Activated T-cell treated with anti-CD3 and anti-CD28 coated beads, Interleukin-2, amount 50 U/mL, for 48 hours (primary cell): ENCODE measurements around the gene NFX1.
"Not testable (repeated sequence)": the region's sequence is repeated elsewhere in the genome, so short reads cannot be mapped to it uniquely, and the experiment has no call there.

Experiments
- DNase-seq, 2 experiments: peaks; one replicate each; pipeline ENCODE4 v3.0.0-alpha.2; 2020

NFX1 gene

DNA sequence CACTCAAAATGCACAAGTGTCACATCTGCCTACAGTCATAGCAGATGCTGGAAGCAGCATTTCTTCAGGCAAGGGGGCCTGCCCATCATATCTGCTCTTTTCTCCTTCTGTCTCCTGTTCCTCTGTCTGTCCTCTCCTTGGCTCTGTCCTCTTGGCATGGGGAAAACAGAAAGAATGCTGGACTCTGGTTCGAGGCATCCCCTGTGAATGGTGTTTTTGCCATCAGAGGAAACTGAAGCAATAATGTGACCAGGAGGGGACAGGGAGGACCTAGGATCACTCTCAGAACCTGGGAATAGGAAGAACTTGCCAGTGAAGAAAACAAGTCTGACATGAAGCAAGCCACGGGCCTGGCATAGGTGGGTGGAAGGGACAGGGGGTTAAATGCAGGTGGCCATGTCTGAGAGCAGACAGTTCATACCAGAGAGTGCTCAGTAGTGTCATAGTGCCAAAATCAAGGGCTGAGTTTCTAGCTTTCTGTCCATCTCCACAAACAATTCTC, 76.7 kb downstream of the NFX1 start:
- no peak for DNase-seq

DNA sequence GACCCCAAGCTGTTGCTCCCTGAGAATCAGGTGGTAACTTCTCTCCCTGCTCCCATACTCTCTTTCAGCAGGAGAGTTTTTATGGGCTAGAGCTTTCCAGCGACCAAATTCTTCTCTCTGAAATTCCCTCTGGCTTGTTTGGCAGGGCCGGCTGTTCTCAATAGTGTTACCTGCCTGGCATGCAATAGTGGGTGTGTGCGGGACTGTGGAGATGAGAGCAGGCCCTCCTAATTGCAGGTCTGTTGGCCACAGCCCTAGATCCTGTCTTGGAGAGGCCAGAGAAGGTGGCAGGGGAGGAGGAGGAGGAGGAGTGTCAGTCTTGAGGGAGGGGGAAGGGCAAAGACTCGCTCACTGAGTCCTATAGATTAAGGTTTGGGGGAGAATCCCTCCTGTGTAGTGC, 82.6 kb downstream of the NFX1 start:
- DNase-seq = no peak

DNA sequence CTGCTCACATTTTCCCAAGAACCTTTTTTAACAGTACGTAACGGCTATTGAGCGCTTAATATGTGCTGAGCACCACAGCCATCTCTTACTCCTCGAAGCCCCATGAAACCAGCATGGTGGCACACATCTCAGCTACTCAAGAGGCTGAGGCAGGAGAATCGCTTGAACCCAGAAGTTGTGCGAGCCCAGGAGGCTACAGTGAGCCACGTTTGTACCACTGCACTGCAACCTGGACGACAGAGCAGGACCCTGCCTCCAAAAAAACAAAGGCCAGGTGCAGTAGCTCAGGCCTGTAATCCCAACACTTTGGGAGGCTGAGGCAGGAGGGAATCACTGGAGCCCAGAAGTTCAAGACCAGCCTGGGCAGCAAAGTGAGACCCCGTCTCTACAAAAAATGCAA, 83.9 kb downstream of the NFX1 start:
- DNase-seq = no peak

DNA sequence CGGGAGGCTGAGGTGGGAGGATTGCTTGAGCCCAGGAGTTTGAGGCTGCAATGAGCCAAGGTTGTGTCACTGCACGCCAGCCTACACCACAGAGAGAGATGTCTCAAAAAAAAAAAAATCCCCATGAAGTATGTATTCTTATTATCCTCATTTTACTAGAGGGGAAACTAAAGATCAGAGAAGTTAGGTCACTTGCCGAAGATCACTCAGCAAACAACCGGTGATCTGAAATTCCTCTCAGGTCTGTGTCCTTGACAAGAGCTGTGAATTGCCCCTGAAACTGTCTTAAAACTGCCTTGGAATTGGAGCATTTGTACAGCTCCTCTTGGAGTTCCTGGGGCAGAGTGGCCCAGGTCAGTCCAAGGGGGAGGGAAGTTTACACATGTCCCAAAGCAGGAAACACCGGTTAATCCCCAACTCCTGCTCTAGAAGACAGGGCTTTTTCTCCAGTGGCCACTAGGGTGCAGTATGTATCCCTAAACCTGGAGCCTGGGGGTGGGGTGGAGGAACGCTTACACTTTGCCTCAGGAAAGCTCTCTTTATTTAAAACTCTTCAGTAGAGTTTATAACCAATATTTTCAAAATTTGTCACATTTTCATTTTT, 84.4 kb downstream of the NFX1 start:
- peak; percentile 72 to 74 for DNase-seq

DNA sequence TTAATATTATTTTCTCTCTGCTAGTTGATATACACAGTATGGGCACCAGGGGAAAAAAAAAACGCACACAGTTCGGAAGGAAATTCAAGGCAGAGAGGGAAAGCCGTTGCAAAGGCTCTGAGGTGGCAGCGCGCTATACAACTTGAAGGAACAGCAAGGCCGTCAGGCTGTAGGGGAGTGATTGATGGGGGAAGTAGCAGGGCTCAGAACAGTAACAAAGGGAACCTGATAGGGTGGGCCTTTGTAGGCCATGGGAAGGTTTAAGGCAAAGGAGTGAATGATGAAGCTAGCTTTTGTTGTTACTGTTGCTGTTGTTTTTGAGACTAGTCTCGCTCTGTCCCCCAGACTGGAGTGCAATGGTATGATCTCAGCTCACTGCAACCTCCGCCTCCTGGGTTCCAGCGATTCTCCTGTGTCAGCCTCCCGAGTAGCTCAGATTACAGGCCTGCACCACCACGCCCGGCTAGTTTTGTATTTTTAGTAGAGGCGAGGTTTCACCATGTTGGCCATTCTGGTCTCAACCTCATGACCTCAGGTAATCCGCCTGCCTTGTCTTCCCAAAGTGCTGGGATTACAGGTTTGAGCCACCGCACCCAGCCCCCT, 85.0 kb downstream of the NFX1 start:
- no peak for DNase-seq

DNA sequence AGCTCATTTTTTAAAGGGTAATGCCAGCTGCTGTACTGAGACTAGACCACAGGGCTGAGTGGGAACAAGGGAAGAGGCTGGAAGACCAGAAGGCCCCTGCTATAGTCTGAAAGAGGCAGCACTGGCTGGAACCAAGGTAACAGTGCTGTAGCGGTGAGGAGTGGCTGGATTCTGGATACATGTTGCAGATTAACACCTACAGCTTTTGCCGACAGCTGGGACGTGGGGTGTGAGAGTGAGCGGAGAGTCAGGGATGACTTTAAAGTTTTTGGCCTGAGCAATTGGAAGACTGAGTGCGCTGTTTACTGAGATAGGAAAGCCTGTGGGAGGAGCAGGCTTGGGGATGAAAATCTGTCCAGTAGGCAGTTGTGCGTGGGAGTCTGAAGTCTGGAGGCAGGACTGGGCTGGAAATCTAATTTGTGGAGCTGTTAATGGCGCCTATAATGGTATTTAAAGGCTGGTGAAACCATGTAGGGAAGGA, 85.6 kb downstream of the NFX1 start:
- DNase-seq = no peak

DNA sequence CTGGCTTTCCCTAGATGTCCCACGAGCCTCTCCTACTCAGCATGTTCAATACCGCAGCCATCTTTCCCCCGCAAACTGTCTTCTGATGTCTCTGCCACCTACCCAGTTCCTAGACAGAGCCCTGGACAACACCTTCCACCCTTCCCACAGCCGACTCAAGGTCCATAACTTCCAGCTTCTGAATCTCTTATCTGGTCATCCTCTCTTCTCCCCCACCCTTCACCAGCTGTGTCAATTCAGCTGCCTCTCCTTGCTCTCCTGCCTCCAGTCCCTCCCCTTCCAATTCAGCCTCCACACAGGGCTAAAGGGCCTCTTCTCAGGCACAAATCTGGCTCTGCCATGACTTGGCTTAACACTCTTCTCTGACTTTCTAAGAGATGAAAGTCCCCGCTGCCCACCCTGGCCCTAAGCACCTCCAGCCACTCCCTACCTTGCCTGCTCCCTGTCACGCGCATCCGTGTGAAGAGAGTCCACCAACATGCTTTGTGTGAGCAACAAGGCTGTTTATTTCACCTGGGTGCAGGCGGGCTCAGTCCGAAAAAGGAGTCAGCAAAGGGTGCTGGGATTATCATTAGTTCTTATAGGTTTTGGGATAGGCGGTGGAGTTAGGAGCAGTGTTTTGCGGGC, 86.9 kb downstream of the NFX1 start:
- DNase-seq = no peak

DNA sequence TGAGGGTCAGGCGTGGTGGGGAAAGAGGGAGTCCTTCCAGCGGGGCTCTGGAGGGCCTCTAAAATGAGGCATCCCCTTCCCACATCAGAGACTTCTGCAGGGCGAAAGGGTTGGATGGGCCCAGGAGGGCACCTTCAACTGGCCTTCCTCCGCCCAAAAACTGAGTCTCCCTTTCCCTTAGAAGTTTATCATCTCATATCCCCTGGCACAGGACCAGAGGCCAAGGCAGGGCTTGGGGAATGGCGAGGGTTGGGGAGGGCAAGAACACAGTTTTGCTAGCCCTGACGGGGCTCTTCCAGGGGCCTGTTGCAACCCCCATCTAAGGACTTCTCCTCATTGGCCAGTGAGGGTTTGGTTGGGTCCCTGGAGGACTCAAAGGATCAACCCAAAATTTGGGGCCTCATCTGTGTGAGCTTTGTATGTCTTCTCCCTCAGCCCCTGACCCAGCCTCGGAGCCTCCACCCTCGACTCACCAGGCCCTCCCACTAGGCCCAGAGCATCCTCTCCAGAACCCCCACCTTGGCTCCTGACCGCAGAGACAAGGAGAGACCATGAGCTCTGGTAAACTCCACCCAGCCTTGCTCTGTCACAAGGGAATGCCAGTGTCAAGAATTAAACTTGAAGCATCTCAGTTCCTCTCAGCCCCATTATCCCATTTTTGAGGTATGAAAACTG, 87.9 kb downstream of the NFX1 start:
- DNase-seq = no peak

DNA sequence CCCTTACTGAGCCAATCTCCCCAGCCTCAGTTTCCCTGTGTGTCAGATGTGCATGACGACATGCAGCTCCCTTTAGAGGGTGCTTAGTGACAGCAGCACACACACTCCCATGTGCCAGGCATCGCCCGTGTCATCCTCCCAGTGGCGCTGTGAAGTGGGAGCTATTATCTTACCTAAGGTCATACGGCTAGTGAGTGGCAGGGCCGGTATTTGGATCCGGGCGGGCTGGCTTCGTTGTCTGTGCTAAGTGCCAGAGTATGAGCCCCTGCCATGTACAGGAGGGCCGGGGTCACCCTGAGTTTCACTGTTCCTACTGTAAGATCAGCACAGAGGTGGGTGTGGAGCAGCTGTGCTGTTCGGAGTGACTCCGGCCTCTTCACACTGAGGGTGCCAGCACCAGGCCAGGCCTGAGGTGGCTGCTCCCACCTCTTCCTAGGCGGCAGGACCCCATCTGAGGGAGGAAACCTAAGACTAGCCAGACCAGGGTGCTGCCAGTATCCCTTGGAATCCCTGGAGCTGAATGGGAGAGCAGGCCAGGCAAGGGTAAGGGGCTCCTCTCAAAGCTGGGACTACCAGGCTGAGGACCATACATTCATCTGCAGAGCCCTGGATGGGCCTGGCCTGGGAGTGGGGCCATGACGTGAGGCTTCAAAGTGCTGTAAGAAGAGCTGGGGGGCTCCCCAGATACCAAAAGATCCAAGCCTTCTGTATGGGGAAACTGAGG, 89.5 kb downstream of the NFX1 start:
- no peak for DNase-seq

DNA sequence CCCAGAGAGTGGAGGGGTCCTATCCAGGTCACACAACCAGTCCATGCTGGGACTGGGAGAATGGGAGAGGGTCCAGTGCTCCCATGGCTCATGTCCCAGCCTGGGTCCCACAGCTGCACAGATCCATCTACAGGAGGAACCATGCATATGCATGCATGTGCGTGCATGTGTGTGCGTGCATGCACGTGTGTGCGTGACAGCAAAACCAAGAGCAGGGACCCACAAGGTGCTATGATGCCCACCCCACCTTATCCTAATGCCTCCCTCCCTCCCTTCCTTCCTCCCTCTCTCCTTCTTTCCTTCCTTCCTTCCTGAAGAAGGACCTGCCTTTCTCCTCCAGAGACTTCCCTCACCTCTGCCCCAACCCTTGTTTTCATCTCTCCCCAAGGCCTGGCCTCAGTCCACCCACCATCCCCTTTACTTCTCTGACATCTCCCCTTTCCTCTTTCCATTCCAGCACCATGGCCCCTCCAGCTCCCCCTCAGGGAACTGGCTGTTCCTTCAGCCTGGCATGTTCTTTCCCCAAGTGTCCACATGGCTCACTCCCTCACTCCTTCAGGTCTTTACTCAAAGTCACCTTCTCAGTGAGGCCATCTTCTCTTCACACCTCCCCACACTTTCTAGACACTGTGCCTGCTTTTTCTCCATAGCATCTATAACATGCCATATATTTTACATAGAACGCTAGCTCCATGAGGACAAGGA, 90.2 kb downstream of the NFX1 start:
- DNase-seq = no peak

DNA sequence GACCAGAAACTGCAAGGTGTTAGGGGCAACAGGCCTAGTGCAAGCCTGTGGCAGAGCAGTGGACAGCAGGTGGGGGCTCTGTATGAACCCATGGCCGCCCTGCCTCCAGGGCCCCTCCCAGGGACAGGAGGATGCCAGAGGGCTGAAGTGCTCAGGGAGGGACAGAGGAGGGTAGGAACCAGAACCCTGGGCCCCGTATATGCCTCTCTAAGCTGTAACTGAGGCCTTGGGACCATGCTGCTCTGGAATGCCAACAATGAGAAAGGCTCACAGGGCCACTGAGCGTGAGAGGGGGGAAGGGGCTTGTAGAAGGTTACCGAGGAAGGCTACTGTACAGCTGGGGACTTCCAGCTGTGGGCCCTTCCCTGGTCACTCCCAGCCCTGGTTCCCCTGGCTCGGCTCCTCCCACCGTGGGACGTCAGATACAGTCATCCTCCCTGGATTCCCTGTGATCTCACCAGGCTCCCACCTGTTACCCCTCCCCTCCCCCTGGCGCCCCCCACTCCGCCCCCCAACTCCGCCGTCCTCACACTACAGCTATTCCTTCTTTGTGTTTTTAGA, 91.0 kb downstream of the NFX1 start:
- DNase-seq = no peak

DNA sequence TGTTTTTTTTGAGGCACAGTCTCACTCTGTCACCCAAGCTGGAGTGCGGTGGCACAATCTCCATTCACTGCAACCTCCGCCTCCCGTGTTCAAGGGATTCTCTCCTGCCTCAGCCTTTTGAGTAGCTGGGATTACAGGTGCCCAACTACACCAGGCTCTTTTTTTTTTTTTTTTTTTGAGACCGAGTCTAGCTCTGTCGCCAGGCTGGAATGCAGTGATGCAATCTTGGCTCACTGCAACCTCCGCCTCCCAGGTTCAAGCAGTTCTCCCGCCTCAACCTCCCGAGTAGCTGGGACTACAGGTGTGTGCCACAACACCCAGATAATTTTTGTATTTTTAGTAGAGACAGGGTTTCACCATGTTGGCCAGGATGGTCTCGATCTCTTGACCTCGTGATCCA, 92.1 kb downstream of the NFX1 start:
- DNase-seq = not testable (repeated sequence)

DNA sequence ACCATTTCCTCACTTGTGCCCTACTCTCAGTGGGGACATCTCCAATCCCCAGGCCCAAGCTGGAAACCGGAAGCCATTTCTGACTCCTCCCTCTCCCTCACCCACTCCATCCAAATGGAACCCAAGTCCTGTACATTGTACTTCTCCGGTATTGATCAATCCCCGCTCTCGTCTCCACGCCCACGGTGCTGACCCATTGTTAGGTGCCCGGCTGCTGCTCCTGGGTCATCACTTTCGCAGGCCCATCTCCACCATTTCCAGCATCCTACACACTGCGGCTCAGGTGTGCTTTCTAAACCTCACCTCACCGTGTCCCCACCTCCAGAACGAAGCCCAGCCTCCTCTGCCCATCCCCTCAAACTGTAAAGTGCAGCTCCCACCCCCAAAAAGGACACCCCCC, 93.1 kb downstream of the NFX1 start:
- DNase-seq = not testable (repeated sequence)

DNA sequence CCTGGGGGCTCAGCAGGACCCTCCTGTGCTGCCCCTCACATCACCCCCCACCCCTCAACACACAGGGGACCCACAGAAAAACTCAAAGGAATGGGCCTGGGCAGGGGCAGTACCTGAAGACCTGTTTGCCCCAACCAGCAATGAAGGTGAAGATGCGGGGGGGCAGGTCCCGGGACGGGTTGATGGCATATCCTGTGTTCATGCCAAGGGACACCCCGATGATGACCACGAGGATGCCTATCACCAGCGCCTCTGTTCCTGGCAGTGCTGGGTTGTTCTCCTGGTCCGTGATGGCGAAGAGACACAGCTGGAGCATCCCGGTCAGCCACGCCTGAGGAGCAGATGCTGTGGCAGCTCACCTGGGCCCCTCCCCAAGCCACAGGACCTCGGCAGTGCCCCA, 95.2 kb downstream of the NFX1 start:
- not testable (repeated sequence) for DNase-seq

DNA sequence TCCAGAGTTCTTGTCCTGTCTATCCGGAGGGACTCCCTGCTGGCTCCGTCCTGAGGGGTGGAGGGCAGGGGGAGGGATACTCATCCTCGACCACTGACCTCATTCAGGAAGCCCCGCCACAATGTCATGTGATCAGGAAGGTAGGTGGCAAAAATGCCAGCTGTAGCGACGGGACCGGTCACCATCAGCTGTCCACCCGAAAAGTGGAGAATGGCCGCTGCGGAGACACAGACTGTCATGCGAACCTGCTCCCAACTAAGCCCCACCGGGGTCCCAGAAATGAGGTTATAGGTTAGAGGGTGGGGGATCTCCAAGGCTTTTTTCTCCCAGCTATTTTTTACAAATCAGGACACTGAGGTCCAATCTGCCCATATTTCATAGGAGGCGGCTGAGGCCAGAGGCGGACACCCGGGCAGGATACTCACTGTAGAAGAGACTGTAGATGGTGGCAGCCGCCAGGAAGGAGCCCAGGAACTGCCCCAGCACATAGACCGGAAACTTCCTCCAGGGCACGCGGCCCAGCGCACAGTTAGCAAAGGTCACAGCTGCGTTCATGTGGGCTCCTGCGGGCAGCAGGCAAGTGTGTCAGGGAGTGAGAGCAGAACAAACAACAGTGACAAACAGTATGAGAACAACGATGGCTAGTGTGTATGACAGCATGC, 95.8 kb downstream of the NFX1 start:
- DNase-seq = not testable (repeated sequence)

DNA sequence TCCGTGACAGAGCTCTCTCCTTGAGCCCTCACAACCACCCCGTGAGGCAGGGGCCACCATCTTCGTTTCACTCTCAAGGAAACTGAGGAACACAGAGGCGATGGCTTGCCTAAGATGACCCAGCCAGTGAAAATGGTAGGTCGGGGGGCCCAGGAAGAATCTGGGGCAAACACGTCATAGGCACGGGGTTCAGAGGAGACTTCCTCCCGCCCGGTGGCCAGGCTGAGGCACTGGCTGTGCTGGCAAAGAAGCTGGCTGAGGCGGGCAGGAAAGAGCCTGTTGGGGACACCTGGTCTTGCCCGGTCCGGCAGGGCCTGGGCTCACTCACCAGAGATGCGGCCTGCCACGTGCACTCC, 96.3 kb downstream of the NFX1 start:
- DNase-seq = not testable (repeated sequence)

DNA sequence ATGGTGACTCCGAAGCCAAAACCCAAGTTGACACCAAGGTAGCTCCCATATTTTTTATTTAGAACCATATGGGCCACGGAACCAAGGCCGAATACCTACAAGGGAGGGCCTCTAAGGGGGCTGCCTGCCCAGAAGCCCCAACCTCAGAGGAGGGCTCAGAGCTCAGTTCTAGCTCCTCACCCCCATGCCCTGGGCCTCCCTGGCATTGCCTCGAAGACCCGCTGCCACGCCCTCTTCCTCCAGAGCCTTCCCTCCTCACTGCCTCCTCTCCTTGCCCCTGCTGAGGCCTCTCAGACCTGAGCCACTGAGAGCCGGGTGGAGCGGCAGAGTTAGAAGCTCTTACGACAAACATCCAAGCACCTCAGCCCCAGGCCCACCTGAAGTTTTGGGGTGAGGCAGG, 96.7 kb downstream of the NFX1 start:
- DNase-seq = not testable (repeated sequence)

DNA sequence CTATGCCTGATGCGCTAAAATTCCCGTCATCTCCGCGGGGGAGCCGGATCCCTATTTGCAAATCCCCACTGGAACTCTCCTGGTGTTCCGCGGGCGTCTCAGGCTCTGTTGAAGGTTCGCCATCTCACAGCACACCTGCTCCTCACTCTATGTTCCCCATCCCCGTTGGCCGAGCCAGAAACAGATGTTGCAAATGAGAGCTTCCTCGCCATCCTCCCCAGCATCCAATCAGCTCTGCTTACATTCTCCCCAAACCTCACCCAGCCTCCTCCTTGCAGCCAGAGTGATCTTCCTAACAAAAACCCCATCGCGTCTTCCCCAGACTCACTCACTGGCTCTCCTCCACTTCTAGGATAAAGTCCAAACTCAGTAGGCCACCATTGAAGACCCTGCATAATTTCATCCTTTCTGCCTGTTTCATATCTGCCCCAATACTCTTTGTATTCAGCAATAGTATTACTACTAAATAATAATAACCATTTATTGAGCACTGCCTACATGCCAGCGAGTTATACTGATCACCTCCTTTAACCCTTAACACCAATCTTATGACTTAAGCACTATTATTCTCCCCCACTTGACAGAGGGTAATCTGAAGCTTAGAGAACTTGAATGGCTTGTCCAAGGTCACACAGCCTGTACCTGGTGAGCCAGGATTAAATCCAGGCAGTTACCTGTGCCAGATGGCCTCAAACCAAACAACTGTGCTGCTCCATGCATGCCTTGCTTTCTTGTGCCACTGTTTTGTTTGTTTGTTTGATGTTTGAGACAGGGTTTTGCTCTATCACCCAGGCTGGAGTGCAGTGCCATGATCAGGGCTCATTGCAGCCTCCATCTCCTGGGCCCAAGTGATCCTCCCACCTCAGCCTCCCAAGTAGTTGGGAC, 98.0 kb downstream of the NFX1 start:
- no peak for DNase-seq

DNA sequence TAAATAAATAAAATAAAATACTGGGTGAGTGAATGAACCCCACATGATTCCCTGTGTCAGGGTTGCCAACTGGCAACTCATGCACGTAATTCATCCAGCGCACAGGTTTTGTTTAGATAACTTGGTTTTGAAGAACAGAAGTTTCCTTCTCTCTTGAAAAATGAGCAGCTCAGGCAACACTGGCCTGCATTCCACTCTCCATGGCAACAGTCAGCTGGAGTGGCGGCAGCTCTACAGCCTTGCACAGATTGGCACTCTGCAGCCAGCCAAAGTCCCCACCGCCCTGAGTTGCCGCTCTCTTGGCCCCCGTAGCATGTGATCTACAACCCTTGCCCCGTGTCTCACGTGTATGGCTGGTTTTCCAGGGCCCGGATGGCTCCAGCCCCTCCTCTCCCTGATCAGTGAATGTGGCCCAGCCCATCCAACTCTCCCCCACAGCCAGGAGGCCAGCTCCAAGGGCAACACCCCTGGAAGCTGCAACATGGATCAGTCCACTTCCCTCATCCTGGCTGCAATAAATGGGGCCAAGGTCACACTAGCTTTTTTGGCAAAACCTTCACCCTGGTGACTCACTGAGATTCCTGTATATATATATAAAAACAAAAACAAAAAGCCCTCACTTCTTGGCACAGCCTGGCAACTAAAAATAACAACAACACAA, 100.9 kb downstream of the NFX1 start:
- not testable (repeated sequence) for DNase-seq

DNA sequence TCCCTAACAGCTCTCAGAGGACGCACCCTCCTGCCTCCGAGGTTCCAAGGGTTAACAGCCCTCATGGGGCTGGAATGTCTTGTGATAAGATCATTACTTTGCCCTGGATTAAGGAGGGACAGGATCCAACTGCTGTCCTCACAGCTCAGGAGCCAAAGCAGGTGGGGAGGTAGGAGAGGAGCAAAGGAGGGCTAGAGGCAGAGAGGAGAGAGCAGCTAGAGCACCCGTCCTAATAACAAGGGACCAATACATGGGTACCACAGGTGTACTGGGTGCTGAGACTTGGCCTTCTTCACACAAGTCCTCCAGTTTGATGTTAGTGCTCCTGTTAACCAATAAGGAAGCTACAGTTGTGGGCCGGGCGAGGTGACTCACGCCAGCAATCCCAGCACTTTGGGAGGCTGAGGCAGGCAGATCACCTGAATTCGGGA, 102.3 kb downstream of the NFX1 start:
- not testable (repeated sequence) for DNase-seq
